Upper lobe of right lung (tissue), 1 donor: ENCODE measurements around the gene FAF2. TPM values are rescaled to one million over a fixed set of nuclear protein-coding genes. Genes with fewer than 3 reads are reported as not detected.

ENCODE experiments used
- ATAC-seq: fragments of 200-7000 bp; cut with Tn5 transposase; one replicate; pipeline ENCODE4 v1.9.1; 2020; ENCODE audit warnings: mild to moderate bottlenecking, moderate library complexity
- DNase-seq: peaks from one replicate; pipeline ENCODE4 v3.0.0-alpha.2; 2020
- H3K27ac ChIP-seq: fragments of 200-600 bp; one replicate; pipeline ENCODE4 v1.8.0; 2022
- H3K27me3 ChIP-seq: fragments of 200-600 bp; one replicate; pipeline ENCODE4 v1.8.0; 2022; ENCODE audit warnings: mild to moderate bottlenecking
- H3K36me3 ChIP-seq: fragments of 200-600 bp; one replicate; pipeline ENCODE4 v1.8.0; 2022
- H3K4me1 ChIP-seq: fragments of 200-600 bp; one replicate; pipeline ENCODE4 v1.8.0; 2022
- H3K4me3 ChIP-seq: fragments of 200-600 bp; one replicate; pipeline ENCODE4 v1.8.0; 2022; ENCODE audit warnings: mild to moderate bottlenecking
- H3K9me3 ChIP-seq: fragments of 200-600 bp; one replicate; pipeline ENCODE4 v1.8.0; 2022
- CTCF ChIP-seq: fragments of 200-600 bp; IDR thresholded peaks from one replicate; pipeline ENCODE4 v1.8.0; 2022; ENCODE audit warnings: antibody characterized with exemption
- intact Hi-C: fragments of 100-400 bp; cut with DNase I; formaldehyde crosslinking; loops from one replicate; pipeline ENCODE4 v1.11.0; 2022
- total RNA-seq: library from RNA; stranded (reverse); fragmentation: NEBNext Ultra II Directional; extraction: Animal tissue kit (Norgen Biotek cat#: 25700); gene quantifications from one replicate; pipeline ENCODE4 v1.2.1, GENCODE V29; 2021
- donor health status: DM: no; HTN: yes; CAD: no; lungs with severe emphysema.

Gene FAF2
- total RNA-seq, 1 donor from 2014 or later: 35.1 TPM

DNA sequence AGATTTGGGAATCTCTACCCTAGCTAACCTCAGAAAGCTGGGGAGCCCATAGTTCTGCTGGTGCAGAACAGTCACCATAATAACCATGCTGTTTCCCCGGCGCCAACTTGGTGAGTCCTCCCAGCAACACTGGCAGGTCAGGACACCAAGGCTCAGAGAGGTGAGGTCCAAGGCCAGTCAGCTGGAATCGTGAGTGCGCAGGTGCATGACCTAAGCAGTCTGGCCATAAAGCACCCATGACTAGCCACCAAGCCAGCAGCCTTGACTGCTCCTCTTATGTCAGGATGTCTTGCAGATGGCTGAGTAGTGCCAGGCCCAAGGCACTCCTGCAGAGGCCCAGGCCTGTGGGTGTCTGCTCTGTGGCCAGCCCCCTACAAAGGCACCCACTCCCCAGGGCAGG is 86.5 kb downstream of the FAF2 start:
- TF ChIP-seq CTCF: no peak
- DNase-seq: no peak
- Histone ChIP-seq H3K36me3 (peaks cover 21% of the 10 kb centered on the region), H3K4me3 (peak overlapping the region; percentile 98), H3K27me3 (no peaks in the 10 kb centered on the region), H3K9me3 (no peaks in the 10 kb centered on the region), H3K4me1 (peaks cover 54% of the 10 kb centered on the region), H3K27ac (peak overlapping the region; percentile 98)
- intact Hi-C loops: no loop called here
- no peak for ATAC-seq

DNA sequence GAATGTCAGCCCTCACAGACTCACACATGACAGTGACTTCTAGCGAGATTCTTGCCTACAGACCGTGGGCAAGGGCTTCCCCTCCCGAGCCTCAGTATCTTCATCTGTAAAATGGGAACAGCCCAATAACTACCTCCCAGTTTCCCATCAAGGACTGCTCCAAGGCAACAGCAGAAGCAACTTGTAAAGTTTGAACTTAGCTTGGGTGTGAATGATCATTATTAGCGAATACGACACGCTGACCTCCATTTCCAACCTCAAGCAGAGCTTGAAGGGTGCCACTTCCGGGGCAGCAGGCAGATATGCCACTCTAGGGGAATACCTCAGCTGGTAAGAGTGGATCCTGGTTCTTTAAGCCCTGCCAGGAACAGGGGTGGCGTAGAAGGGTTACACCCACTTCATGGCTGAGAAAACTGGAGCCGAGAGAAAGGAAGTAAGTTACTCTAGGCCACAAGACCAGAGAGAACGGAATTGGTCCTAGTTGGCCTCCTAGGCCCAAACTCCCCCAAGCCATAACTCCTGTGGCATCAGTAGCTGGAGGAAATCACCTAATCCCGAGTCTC is 87.0 kb downstream of the FAF2 start:
- Histone ChIP-seq H3K4me1 (peaks cover 54% of the 10 kb centered on the region), H3K27ac (peak overlapping the region; percentile 98)

GRCh38 chr5:176535664-176536131 is 87.5 kb downstream of the FAF2 start:
- H3K27me3 ChIP-seq: no peaks in the 10 kb centered on the region
- ATAC-seq: no peak
- H3K4me1 ChIP-seq: peaks cover 54% of the 10 kb centered on the region
- intact Hi-C loops: no loop called here
- no peak for TF ChIP-seq CTCF
- peak overlapping the region; percentile 98 for H3K27ac ChIP-seq
- peak overlapping the region; percentile 98 for H3K4me3 ChIP-seq
- no peaks in the 10 kb centered on the region for H3K9me3 ChIP-seq
- peaks cover 14% of the 10 kb centered on the region for H3K36me3 ChIP-seq
- no peak for DNase-seq

More for the DNA sequence above, 87.0 kb downstream of the FAF2 start:
- TF ChIP-seq CTCF: no peak
- H3K4me3 ChIP-seq: peak overlapping the region; percentile 98
- DNase-seq: no peak
- intact Hi-C loops: no loop called here
- H3K9me3 ChIP-seq: no peaks in the 10 kb centered on the region
- peaks cover 19% of the 10 kb centered on the region for H3K36me3 ChIP-seq
- no peaks in the 10 kb centered on the region for H3K27me3 ChIP-seq
- ATAC-seq: peak; percentile 35

GRCh38 chr5:176536132-176536901 is 88.1 kb downstream of the FAF2 start:
- Histone ChIP-seq H3K4me3 (peak overlapping the region; percentile 98), H3K9me3 (no peaks in the 10 kb centered on the region), H3K27ac (peak overlapping the region; percentile 98), H3K36me3 (peaks cover 7% of the 10 kb centered on the region), H3K27me3 (no peaks in the 10 kb centered on the region), H3K4me1 (peaks cover 52% of the 10 kb centered on the region)
- DNase-seq (peak; percentile 90), ATAC-seq (peak; percentile 58)
- intact Hi-C loops: no loop called here
- TF ChIP-seq CTCF: no peak

- Histone ChIP-seq H3K9me3 (no peaks in the 10 kb centered on the region), H3K4me1 (peaks cover 54% of the 10 kb centered on the region), H3K36me3 (peaks cover under 1% of the 10 kb centered on the region), H3K4me3 (peak within 1 kb of the TSS; percentile 98), H3K27ac (peak within 1 kb of the TSS; percentile 98), H3K27me3 (no peaks in the 10 kb centered on the region)
- no peak for TF ChIP-seq CTCF
- DNase-seq: peak; percentile 98
- intact Hi-C loops: no loop called here
- ATAC-seq: peak; percentile 85
Measured at GRCh38 chr5:176536902-176537553, 88.8 kb downstream of the FAF2 start, which contains the start of gene RNF44. RNF44 (minus strand) TSS chr5:176537402; CDS start chr5:176532472, 4,930 bp downstream.
